Body of pancreas (tissue), 4 donors: ENCODE results near the gene HTT. TPM values are rescaled to one million over a fixed set of nuclear protein-coding genes. Genes with fewer than 3 reads are reported as not detected.
A peak's percentile ranks its signal among the peaks of the same experiment; 100 is the strongest.

ENCODE experiments used
- ATAC-seq: fragments of 150-250 bp; one replicate; pipeline ENCODE4 v1.9.1; 2016
- DNase-seq, 4 donors: peaks; one replicate each; pipeline ENCODE4 v3.0.0-alpha.2; 2019
- H3K27ac ChIP-seq, 4 donors: fragments of 200-600 bp; sonication (generic); 1 replicate in 3 of 4; 2 replicates in 1 of 4; pipeline versions ENCODE4 v1.5.1 to v1.6.1; 2016 to 2019; ENCODE audit warnings: mild to moderate bottlenecking in 1 of 4, mixed read lengths in 1 of 4, moderate library complexity in 1 of 4
- H3K27me3 ChIP-seq, 2 donors: fragments of 200-600 bp; sonication (generic); one replicate each; pipeline ENCODE4 v1.6.0; 2016; ENCODE audit warnings: mild to moderate bottlenecking in 1 of 2
- H3K36me3 ChIP-seq, 2 donors: fragments of 200-600 bp; sonication (generic); replicated peaks in 1 of 2; 2 replicates each; pipeline ENCODE4 v1.5.1; 2016; ENCODE audit warnings: low read depth in 2 of 2; ENCODE audit not compliant: insufficient read depth in 1 of 2
- H3K4me1 ChIP-seq: fragments of 200-600 bp; sonication (generic); one replicate; pipeline ENCODE4 v1.6.0; 2016
- H3K4me3 ChIP-seq, 2 donors: fragments of 200-600 bp; sonication (generic); 1 replicate in 1 of 2; 2 replicates in 1 of 2; pipeline ENCODE4 v1.5.1; 2016 to 2019
- H3K9me3 ChIP-seq, 3 donors: fragments of 200-600 bp; sonication (generic); 1 replicate in 2 of 3; 2 replicates in 1 of 3; pipeline ENCODE4 v1.5.1; 2016
- POLR2A ChIP-seq, 3 donors: fragments of 450-650 bp; IDR thresholded peaks; one replicate each; pipeline ENCODE4 v1.6.1; 2016; ENCODE audit warnings: antibody characterized with exemption in 3 of 3, mild to moderate bottlenecking in 2 of 3
- WGBS, 2 donors: methylation state at CpG; one replicate each; pipeline ENCODE4 v1.1.5; 2017; 5-methylcytosine and 5-hydroxymethylcytosine counted together
- intact Hi-C: fragments of 100-400 bp; cut with DNase I; formaldehyde crosslinking; loops from one replicate; pipeline ENCODE4 v1.15.1; 2023
- total RNA-seq, 2 donors: library from RNA; depleted of rRNA; stranded (reverse); fragments of >200 nt; gene quantifications; one replicate each; pipeline ENCODE4 v1.1.0, GENCODE V29; 2016
- TF ChIP-seq, protein P1 (sequence below), 7 experiments: fragments of 450-650 bp in 4 of 7; fragments of 200-600 bp in 3 of 7; sonication (generic) in 3 of 7; IDR thresholded peaks; one replicate each; pipeline ENCODE4 v1.5.1; 2016 to 2019; ENCODE audit warnings: antibody characterized with exemption in 7 of 7

The HTT gene
- total RNA-seq, 2 donors from 2014 or later, result 40.5 to 115 TPM

GRCh38 chr4:3234171-3235029 lies 159.9 kb downstream of the HTT start:
- Histone ChIP-seq H3K4me1 (peaks cover 39% of the 10 kb centered on the region), H3K36me3 (peaks cover 22 to 48% of the 10 kb centered on the region in 2 donors), H3K27ac (peak overlapping the region in 1 of 4 donors; percentile 33), H3K4me3 (no peak overlapping the region), H3K9me3 (no peaks in the 10 kb centered on the region), H3K27me3 (no peaks in the 10 kb centered on the region)
- no peak for TF ChIP-seq POLR2A (IDR thresholded peaks at IDR 0.05)
- TF ChIP-seq, protein P1, sequence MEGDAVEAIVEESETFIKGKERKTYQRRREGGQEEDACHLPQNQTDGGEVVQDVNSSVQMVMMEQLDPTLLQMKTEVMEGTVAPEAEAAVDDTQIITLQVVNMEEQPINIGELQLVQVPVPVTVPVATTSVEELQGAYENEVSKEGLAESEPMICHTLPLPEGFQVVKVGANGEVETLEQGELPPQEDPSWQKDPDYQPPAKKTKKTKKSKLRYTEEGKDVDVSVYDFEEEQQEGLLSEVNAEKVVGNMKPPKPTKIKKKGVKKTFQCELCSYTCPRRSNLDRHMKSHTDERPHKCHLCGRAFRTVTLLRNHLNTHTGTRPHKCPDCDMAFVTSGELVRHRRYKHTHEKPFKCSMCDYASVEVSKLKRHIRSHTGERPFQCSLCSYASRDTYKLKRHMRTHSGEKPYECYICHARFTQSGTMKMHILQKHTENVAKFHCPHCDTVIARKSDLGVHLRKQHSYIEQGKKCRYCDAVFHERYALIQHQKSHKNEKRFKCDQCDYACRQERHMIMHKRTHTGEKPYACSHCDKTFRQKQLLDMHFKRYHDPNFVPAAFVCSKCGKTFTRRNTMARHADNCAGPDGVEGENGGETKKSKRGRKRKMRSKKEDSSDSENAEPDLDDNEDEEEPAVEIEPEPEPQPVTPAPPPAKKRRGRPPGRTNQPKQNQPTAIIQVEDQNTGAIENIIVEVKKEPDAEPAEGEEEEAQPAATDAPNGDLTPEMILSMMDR (IDR thresholded peaks at IDR 0.05), result no peak
- DNase-seq, result no peak
- ATAC-seq, result no peak
- WGBS, 2 donors, result 86 to 88% methylated on average over 21 of the region's 23 CpGs
- intact Hi-C loops, result no loop called here

- DNase-seq, result no peak
- 83 to 90% methylated on average over 7 to 13 of the region's 14 CpGs for WGBS, 2 donors
These were observed 160.5 kb downstream of the HTT start for GRCh38 chr4:3235030-3235345.

DNA sequence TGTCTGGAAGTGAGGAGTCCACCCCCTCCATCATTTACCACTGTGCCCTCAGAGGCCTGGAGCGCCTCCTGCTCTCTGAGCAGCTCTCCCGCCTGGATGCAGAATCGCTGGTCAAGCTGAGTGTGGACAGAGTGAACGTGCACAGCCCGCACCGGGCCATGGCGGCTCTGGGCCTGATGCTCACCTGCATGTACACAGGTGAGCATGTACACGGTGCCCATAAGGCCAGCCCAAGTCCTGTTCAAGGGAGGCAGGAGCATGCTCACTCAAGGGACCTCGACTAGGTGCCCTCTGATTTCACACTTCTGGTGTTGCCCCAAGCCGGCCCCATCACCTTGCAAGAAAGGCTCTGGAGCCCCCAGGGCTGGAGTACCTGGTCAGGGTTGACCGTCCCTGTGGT lies 161.1 kb downstream of the HTT start:
- Histone ChIP-seq H3K4me1 (peaks cover 51% of the 10 kb centered on the region), H3K4me3 (no peak overlapping the region), H3K9me3 (no peaks in the 10 kb centered on the region), H3K27me3 (no peaks in the 10 kb centered on the region), H3K27ac (no peak overlapping the region), H3K36me3 (peaks cover 17 to 36% of the 10 kb centered on the region in 2 donors)
- TF ChIP-seq POLR2A (IDR thresholded peaks at IDR 0.05), result no peak
- TF ChIP-seq, protein P1 (IDR thresholded peaks at IDR 0.05), result no peak
- ATAC-seq, result no peak
- whole genome bisulfite sequencing, 2 donors, result 90 to 100% methylated on average over 1 to 10 of the region's 11 CpGs
- no peak for DNase-seq
- intact Hi-C loops, result no loop called here

More at GRCh38 chr4:3235030-3235345, 160.5 kb downstream of the HTT start:
- no peaks in the 10 kb centered on the region for H3K27me3 ChIP-seq
- intact Hi-C loops, result no loop called here
- no peak overlapping the region for H3K4me3 ChIP-seq
- no peak overlapping the region for H3K27ac ChIP-seq
- no peak for TF ChIP-seq POLR2A (IDR thresholded peaks at IDR 0.05)
- TF ChIP-seq, protein P1 (IDR thresholded peaks at IDR 0.05), result no peak
- no peaks in the 10 kb centered on the region for H3K9me3 ChIP-seq
- peaks cover 45% of the 10 kb centered on the region for H3K4me1 ChIP-seq
- H3K36me3 ChIP-seq, result peaks cover 17 to 42% of the 10 kb centered on the region in 2 donors
- no peak for ATAC-seq

DNA sequence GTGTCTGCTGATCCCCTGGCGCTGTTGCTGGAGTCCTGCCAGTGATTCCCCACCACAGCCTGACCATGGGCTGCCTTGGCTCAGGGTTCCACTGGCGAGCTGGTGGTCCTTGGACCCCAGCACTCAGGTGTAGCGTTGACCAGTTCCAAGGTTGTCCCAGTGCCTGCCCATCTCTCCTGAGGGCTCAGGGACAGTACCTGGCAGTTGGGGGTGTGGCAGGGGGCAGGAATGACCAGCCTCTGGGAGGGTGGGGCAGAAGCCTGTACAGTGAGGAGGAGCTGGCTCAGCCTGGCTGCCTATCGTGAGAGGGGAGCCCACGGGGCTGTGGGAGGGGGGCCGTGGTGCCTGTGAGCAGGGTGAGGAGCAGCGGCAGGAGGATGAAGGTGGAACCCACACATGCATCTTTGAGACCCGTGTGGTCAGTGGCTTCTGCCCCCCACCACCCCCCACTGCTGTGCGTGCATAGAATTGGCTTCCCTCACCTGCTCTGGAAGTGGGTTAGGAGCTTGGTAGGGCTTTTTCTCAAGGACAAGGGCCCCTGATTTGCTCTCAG lies 161.9 kb downstream of the HTT start:
- no peak for DNase-seq
- H3K27me3 ChIP-seq, result no peaks in the 10 kb centered on the region
- no peak overlapping the region for H3K27ac ChIP-seq
- no peak for ATAC-seq
- no peak for TF ChIP-seq POLR2A (IDR thresholded peaks at IDR 0.05)
- TF ChIP-seq, protein P1 (IDR thresholded peaks at IDR 0.05), result no peak
- H3K36me3 ChIP-seq, result peaks cover 17 to 29% of the 10 kb centered on the region in 2 donors
- H3K4me3 ChIP-seq, result no peak overlapping the region
- H3K4me1 ChIP-seq, result peaks cover 59% of the 10 kb centered on the region
- H3K9me3 ChIP-seq, result no peaks in the 10 kb centered on the region
- 68 to 74% methylated on average over 5 to 9 of the region's 9 CpGs for WGBS, 2 donors
- intact Hi-C loops, result no loop called here
